Measurements from ENCODE around the gene KRTAP4-16.
"Not testable (repeated sequence)": the region's sequence is repeated elsewhere in the genome, so short reads cannot be mapped to it uniquely, and the experiment has no call there.

KRTAP4-16 gene

DNA sequence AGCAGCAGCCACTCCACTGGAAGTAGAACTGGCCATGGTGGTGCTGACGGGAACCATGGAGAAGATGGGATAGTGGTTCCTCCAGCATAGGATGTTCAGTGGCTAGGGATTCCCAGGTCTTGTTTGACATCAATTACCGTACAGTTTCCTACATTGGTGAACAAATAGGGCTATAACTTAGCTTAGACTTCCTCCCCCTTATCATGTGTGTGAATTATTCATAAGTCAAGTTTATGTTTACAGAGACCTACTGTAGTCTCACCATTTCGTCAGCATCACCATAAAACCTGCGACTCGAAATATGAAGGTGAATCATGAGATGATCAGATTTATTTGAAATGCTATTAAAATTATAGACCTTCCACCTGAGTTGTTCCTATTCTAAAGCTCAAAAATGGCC, 43.3 kb downstream of the KRTAP4-16 start:
- H3F3A ChIP-seq (ENCODE audit: low read depth), result no peaks in the 10 kb centered on the region
- H3K4me1 ChIP-seq (ENCODE audit: insufficient read depth, low read length, poor library complexity, severe bottlenecking), result no peaks in the 10 kb centered on the region
- no peaks in the 10 kb centered on the region for H3K79me2 ChIP-seq (ENCODE audit: insufficient read depth, low read length)
- no peaks in the 10 kb centered on the region for H3K9me2 ChIP-seq (replicated peaks; ENCODE audit: low read depth, low read length)
- H3K4me3 ChIP-seq (ENCODE audit: low read length, poor library complexity, severe bottlenecking), result no peak overlapping the region
- no peaks in the 10 kb centered on the region for H3K9me3 ChIP-seq (ENCODE audit: insufficient read depth, low read depth, low read length)
- no peak overlapping the region for H2AFZ ChIP-seq (ENCODE audit: low read length)
- no peaks in the 10 kb centered on the region for H3K36me3 ChIP-seq (ENCODE audit: insufficient read depth, low read length)
- TF ChIP-seq CTCF (conservative IDR thresholded peaks at IDR 0.05; ENCODE audit: low read length), result no peak
- TF ChIP-seq EZH2phosphoT487 (IDR thresholded peaks at IDR 0.05; ENCODE audit: borderline replicate concordance), result no peak
- no peak overlapping the region for H3K9ac ChIP-seq (ENCODE audit: low read depth, low read length, poor library complexity, severe bottlenecking)
- no peak overlapping the region for H3K4me2 ChIP-seq (ENCODE audit: low read depth, low read length, poor library complexity, severe bottlenecking)
- no peaks in the 10 kb centered on the region for H4K20me1 ChIP-seq (ENCODE audit: insufficient read depth, low read length, poor library complexity, severe bottlenecking)
- H3K27me3 ChIP-seq (ENCODE audit: insufficient read depth, low read length, poor library complexity, severe bottlenecking), result no peaks in the 10 kb centered on the region

DNA sequence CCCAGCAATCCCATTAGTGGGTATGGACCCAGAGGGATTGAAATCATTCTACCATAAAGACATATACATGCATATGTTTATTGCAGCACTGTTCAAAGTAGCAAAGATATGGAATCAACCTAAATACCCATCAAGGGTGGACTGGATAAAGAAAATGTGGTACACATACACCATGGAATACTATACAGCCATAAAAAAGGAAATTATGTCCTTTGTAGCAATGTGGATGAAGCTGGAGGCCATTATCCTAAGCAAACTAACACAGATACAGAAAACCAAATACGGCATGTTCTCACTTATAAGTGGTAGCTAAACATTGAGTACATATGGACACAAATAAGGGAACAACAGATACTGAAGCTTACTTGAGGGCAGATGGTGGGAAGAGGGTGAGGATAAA, 44.5 kb downstream of the KRTAP4-16 start:
- no peak overlapping the region for H3K4me3 ChIP-seq (ENCODE audit: low read length, poor library complexity, severe bottlenecking)
- H2AFZ ChIP-seq (ENCODE audit: low read length), result no peak overlapping the region
- no peaks in the 10 kb centered on the region for H3K9me2 ChIP-seq (replicated peaks; ENCODE audit: low read depth, low read length)
- H3K27me3 ChIP-seq (ENCODE audit: insufficient read depth, low read length, poor library complexity, severe bottlenecking), result no peaks in the 10 kb centered on the region
- no peaks in the 10 kb centered on the region for H3K36me3 ChIP-seq (ENCODE audit: insufficient read depth, low read length)
- no peaks in the 10 kb centered on the region for H3F3A ChIP-seq (ENCODE audit: low read depth)
- no peak overlapping the region for H3K9ac ChIP-seq (ENCODE audit: low read depth, low read length, poor library complexity, severe bottlenecking)
- H3K4me1 ChIP-seq (ENCODE audit: insufficient read depth, low read length, poor library complexity, severe bottlenecking), result peaks cover 5% of the 10 kb centered on the region
- H3K79me2 ChIP-seq (ENCODE audit: insufficient read depth, low read length), result no peaks in the 10 kb centered on the region
- no peaks in the 10 kb centered on the region for H4K20me1 ChIP-seq (ENCODE audit: insufficient read depth, low read length, poor library complexity, severe bottlenecking)
- H3K4me2 ChIP-seq (ENCODE audit: low read depth, low read length, poor library complexity, severe bottlenecking), result no peak overlapping the region
- no peaks in the 10 kb centered on the region for H3K9me3 ChIP-seq (ENCODE audit: insufficient read depth, low read depth, low read length)
- no peak for TF ChIP-seq CTCF (conservative IDR thresholded peaks at IDR 0.05; ENCODE audit: low read length)
- no peak for TF ChIP-seq EZH2phosphoT487 (IDR thresholded peaks at IDR 0.05; ENCODE audit: borderline replicate concordance)

GRCh38 chr17:41055130-41055529, 46.9 kb downstream of the KRTAP4-16 start, which contains the start of gene KRTAP2-2:
Gene KRTAP2-2 (minus strand): TSS chr17:41055230. CDS start chr17:41055211, 19 bp downstream.
- H3K4me1 ChIP-seq (ENCODE audit: insufficient read depth, low read length, poor library complexity, severe bottlenecking); H3K4me3 ChIP-seq (ENCODE audit: low read length, poor library complexity, severe bottlenecking); H4K20me1 ChIP-seq (ENCODE audit: insufficient read depth, low read length, poor library complexity, severe bottlenecking); H3K36me3 ChIP-seq (ENCODE audit: insufficient read depth, low read length); H3K79me2 ChIP-seq (ENCODE audit: insufficient read depth, low read length); H3K9me2 ChIP-seq (replicated peaks; ENCODE audit: low read depth, low read length); H3F3A ChIP-seq (ENCODE audit: low read depth); H3K9me3 ChIP-seq (ENCODE audit: insufficient read depth, low read depth, low read length); H2AFZ ChIP-seq (ENCODE audit: low read length); H3K9ac ChIP-seq (ENCODE audit: low read depth, low read length, poor library complexity, severe bottlenecking); H3K27me3 ChIP-seq (ENCODE audit: insufficient read depth, low read length, poor library complexity, severe bottlenecking); H3K4me2 ChIP-seq (ENCODE audit: low read depth, low read length, poor library complexity, severe bottlenecking): not testable (repeated sequence)

DNA sequence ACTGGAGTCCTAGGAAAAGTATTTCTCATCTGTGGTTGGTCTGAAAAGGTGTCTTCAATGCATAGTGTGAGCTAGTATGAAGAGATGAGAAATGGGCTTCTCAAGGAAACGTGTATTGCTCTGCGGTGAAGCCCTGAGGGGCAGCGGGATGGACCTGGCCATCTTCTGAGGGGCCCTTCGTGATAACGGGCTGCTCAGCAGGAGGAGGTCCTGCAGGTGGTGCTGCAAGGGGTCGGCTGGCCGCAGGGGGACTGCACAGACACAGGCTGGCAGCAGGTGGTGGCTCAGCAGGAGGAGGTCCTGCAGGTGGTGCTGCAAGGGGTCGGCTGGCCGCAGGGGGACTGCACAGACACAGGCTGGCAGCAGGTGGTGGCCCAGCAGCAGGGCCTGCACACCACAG, 47.5 kb downstream of the KRTAP4-16 start:
- H2AFZ ChIP-seq (ENCODE audit: low read length); H3K4me1 ChIP-seq (ENCODE audit: insufficient read depth, low read length, poor library complexity, severe bottlenecking); H3K36me3 ChIP-seq (ENCODE audit: insufficient read depth, low read length); H3K27me3 ChIP-seq (ENCODE audit: insufficient read depth, low read length, poor library complexity, severe bottlenecking); H3K4me3 ChIP-seq (ENCODE audit: low read length, poor library complexity, severe bottlenecking); H3K9me2 ChIP-seq (replicated peaks; ENCODE audit: low read depth, low read length); H3K9me3 ChIP-seq (ENCODE audit: insufficient read depth, low read depth, low read length); H3F3A ChIP-seq (ENCODE audit: low read depth); H3K79me2 ChIP-seq (ENCODE audit: insufficient read depth, low read length); H4K20me1 ChIP-seq (ENCODE audit: insufficient read depth, low read length, poor library complexity, severe bottlenecking); H3K4me2 ChIP-seq (ENCODE audit: low read depth, low read length, poor library complexity, severe bottlenecking); H3K9ac ChIP-seq (ENCODE audit: low read depth, low read length, poor library complexity, severe bottlenecking): not testable (repeated sequence)

Measured in Loucy (cell line).